Fibroblast of lung (primary cell): ENCODE results near the gene LRP2BP.

Source experiments
- EZH2 ChIP-seq: IDR thresholded peaks from 2 replicates; pipeline ENCODE4 v1.5.1; 2012; ENCODE audit warnings: low read length, control low read depth, mild to moderate bottlenecking; ENCODE audit errors: missing control alignments
- TF ChIP-seq, protein P1 (sequence below), 2 donors: IDR thresholded peaks in 1 of 2; conservative IDR thresholded peaks in 1 of 2; 1 replicate in 1 of 2; 2 replicates in 1 of 2; pipeline ENCODE4 v1.5.1; 2011 to 2012; ENCODE audit warnings: low read length in 2 of 2, control low read depth in 1 of 2, inconsistent platforms in 1 of 2, low read depth in 1 of 2, mild to moderate bottlenecking in 1 of 2

DNA sequence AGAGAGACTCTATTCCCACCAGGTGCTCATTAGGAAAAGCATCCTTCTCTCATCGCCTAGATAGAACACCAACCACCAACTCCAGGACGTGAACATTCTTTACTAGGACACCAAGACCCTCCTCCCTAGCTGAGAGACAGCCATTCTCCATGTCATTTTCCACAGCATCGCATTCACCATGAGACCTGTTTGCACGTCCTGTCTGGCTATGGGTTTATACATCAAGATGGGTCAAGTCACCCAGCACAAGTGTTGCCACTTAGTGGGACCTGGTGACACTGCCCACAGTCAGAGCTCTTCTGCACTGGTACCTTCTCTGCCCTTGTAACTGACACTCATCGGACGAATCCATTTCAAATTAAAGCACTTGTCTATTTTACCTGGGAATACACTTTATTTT lies 17.5 kb downstream of the LRP2BP start:
- TF ChIP-seq, protein P1, sequence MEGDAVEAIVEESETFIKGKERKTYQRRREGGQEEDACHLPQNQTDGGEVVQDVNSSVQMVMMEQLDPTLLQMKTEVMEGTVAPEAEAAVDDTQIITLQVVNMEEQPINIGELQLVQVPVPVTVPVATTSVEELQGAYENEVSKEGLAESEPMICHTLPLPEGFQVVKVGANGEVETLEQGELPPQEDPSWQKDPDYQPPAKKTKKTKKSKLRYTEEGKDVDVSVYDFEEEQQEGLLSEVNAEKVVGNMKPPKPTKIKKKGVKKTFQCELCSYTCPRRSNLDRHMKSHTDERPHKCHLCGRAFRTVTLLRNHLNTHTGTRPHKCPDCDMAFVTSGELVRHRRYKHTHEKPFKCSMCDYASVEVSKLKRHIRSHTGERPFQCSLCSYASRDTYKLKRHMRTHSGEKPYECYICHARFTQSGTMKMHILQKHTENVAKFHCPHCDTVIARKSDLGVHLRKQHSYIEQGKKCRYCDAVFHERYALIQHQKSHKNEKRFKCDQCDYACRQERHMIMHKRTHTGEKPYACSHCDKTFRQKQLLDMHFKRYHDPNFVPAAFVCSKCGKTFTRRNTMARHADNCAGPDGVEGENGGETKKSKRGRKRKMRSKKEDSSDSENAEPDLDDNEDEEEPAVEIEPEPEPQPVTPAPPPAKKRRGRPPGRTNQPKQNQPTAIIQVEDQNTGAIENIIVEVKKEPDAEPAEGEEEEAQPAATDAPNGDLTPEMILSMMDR (conservative IDR thresholded peaks at IDR 0.05 in 1 of 2, IDR thresholded peaks at IDR 0.05 in 1 of 2; ENCODE audit: low read depth in 1 of 2, low read length in 2 of 2) = no peak
- no peak for TF ChIP-seq EZH2
